NCI-H774 (cell line): Measurements from ENCODE around the gene TTC13.
A peak's percentile ranks its signal among the peaks of the same experiment; 100 is the strongest.

Experiments used
- DNase-seq: peaks from one replicate; lab custom pipeline; 2025; lab: John Stamatoyannopoulos, UW

The TTC13 gene

DNA sequence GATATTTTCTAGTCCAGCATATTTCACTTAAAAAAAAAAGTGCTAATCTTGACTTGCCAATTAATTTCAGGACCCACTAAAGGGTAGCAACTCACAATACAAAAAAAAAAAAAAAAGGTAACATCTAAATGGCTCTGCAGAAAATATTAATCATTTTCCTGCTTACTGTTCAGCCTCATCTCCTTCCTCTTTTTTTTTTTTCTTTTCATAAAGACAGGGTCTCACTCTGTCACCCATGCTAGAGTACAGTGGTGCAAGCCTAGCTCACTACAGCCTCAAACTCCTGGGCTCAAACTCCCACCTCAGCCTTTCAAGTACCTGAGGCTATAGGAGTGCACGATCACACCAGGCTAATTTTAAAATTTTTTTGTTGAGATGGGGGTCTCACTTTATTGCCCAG lies 30.4 kb downstream of the TTC13 start:
- no peak for DNase-seq

DNA sequence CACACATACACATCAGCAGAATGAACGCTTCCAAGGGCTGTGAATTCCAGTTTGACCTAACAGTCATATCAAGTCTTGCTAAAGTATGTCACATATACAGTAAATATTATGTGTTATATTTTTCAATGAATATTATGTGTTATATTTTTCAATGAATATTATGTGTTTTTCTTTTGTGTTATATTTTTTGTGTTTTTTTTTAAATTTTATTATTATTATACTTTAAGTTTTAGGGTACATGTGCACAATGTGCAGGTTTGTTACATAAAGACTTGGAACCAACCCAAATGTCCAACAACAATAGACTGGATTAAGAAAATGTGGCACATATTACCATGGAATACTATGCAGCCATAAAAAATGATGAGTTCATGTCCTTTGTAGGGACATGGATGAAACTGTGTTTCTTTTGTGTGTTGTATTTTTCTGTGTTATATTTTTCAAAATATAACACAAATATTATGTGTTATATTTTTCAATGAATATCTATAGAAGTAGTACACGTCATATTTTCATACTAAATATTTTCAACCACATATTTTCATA lies 35.5 kb downstream of the TTC13 start:
- DNase-seq = no peak

DNA sequence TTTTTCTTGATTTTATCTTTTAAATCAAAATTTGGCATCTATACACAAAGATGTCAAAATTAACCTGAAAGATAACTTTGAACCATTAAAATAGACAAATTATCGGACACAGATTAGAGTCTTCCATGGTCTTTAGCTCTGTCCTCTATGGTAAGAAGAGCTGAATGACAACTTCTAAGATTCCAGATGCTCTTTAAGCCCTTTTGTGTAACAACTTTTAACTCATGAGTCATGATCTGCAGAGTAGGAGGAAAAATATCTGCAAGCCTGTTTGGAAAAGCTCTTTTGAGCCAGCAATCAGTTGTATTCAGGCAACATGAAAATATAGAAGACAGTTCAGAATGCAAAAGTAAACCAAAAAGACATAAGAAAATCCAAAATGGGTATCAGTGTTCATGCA lies 37.8 kb downstream of the TTC13 start:
- DNase-seq = no peak

DNA sequence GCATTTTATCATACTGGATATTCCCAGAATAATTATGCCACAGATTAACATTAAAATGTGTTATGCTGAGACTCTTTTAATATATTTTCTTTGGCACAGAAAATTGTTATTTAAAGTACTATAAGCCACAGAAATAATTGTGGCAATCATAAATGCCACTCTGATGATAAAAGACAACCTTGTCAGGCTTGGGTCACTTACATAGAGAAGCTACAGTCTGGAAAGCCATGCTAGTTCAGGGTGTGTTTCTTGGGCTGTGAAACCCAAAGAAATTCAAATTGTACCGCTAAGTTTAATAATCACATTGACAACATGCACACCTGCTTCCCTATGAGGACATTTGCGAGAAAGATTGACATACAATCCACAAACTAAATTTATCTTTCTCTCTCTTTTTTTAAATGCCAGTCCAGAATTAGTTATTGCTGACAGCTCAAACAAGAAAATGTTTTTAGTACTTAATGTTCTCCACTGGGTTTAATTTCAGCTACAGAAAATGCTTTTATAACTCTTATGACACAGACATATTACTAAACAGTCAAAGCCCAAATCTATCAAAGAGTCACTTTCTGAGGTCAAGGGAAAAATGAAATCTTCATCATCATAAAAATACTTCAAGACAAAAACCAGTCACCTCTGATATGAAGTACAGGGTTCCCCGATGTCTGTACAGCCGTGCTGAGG lies 38.7 kb downstream of the TTC13 start:
- DNase-seq = no peak

DNA sequence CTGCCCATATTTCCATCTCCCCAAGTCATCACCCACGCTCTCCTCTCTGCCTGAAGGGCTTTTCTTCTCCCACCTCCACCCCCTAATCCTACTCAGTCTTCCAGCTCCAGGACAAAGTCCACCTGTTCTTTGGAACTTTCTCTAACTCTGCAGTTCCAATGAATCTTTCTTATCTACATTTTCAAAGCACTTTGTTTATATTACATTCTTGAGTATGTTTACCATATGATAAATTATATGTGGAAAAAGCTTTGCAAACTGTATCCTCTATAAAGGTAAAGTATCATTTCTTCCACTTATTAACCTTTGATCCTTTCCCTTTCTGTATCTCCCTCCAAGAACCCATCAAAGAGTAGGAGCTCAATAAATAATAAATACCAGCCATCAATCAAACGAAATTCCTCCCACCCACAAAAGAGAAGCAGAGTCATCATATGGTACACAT lies 39.7 kb downstream of the TTC13 start:
- no peak for DNase-seq

DNA sequence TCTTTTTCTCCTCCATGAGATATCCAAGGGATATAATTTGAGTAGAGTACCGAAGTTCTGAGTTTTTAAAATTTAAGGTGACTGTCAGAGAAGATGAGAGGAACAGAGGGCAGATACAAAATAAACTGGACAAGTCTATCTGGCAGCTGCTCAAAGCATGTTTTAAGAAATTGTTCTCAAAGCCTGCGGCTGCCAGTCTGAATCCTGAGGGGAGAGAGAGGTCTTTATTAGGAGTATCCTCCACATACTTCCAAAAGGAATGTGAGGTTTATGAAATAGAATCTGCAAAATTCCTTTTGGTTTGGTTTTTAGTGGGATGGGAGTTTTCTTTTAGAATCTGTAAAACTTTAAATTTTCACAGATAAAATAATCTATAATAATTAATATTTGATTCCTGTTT lies 41.3 kb downstream of the TTC13 start:
- no peak for DNase-seq

DNA sequence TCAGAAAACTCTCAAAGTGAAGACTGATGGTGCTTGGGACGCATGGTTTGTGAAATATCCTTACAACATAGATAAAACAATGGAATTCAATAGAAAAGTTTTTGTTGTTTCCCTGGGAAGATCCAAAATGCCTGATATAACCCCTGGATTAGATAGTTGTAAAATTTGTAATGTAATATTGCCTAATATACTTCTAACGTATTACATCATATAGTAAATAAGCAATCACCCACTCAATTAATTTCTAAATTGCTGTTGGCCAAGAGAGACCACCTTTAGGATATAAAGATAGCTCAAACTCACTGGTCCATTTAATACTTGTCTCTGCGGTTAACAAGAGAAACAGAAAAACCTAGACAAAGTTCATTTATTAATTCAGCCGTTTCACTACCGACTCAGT lies 42.2 kb downstream of the TTC13 start:
- no peak for DNase-seq

DNA sequence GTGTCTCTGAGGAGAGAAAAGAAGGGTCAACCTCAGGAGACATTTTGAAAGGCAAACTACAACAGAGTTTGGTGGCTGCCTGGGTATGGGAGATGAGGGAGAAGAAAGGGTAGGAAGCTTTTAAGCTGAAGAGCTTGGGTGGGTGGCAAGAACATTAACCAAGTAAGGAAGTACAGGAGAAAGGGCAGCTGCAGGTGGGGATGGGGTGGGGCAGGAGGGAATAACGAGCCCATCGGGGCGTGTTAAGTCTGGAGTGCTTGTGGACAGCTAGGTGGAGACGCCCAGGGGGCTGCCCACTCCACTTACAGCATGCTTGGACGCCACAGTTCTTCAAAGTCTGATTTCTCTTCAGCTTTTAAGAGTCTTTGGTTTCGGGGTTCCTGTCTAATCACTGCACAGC lies 42.8 kb downstream of the TTC13 start:
- DNase-seq = no peak

DNA sequence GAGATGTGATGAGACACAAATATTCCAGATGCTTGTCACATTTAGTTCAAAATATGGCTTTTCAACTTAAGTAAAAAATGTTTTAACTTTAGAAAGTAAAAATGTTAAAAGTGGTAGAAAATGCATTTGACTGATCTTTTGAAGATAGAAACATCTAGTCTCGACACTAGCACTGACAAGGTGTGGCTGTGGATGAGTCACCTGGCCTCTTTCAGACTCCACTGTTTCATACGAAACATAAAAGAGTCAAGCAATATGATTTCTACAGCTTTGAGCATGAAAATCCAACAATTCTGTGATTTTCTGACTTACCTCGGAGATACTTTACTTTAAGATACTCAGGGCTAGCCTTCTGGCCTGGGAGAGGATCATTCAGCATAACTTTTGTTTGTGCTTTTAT lies 47.7 kb downstream of the TTC13 start:
- no peak for DNase-seq

DNA sequence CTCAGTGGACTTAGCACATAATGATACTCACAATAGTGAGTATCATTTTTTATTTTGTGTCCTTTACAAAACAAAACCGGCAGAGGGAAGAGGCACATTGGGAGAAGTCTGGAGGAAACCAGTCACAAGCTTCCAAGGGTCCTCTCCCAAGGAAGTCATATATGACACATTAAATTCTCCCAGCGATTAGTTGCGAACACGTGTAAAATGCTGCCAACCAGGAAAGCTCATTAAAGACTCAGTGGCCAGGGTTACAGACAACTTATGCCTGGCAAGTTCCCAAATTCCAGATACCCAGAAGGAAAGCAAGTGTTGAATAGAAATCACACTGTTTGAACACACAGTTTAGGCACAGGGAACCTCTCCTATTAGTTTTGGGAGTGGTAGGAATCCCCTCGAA lies 52.5 kb downstream of the TTC13 start:
- DNase-seq = no peak

DNA sequence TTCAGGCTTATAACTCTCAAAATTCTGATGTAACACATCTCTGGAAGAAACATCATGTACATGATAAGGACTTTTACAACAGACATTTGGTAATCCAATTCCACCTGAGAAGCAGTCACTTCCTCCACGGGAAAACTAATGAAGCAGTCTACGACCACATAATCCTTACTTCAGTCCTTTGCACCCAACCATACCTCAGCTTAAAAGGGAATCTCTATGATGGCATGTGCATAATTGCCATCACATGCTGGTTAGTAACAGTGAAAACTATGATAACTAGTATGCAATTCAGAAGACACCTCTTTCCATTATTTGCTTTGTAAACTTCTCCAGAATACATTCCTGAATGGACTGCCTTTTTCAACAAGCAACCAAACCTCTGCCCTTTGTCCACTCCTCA lies 53.1 kb downstream of the TTC13 start:
- no peak for DNase-seq

DNA sequence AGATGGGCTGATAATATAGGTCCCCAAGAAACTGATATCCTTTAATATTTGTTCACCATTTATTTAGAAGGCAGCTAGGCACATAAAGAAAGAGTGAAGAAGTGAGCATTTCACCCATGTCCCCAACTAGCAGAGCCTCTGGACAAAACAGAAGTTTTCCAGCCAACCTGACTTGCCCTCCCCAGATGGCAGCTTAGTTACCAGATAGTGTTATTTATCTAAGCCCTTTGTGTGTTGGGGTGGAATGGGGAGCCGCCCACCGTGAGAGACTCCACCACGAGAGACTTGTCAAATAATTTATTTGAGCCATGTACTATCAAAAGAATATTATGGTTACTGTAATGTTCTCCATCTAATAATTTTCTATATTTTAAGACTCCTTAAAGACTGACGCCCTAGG lies 55.5 kb downstream of the TTC13 start:
- DNase-seq = no peak

DNA sequence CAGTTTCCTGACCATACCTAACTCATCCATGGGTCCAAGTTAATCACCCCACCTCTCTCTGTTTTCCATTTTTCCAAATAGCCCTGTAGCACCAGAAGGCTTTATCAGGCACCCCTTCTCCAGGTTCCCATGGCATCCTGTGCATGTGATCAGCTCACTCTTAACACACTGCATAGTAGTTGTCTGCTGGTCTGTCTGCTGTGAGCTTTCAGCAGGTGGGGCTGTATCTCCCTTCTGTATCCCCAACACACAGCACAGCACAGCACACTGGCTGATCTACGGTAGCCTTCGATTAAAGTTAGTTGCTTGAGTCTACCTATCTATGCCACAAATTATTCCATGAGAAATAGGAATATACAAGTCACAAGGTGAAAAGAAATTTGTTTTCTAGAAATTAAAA lies 56.0 kb downstream of the TTC13 start:
- DNase-seq = no peak

DNA sequence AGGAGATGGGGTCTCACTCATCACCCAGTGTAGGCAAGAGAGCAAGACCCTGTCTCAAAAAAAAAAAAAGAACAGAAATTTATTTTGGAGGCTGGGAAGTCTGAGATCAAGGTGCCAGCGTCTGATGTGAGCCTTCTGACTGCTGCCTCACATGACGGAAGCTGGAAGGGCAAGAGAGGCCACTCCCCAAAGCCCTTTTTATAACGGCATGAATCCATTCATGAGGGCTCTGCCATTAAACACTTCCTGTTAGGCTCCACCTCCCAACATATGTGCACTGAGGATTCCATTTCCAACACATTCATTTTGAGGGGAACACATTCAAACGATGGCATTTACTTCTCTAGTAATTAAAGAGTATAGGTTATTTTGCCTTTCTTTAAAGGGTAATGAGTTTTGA lies 59.5 kb downstream of the TTC13 start:
- no peak for DNase-seq

DNA sequence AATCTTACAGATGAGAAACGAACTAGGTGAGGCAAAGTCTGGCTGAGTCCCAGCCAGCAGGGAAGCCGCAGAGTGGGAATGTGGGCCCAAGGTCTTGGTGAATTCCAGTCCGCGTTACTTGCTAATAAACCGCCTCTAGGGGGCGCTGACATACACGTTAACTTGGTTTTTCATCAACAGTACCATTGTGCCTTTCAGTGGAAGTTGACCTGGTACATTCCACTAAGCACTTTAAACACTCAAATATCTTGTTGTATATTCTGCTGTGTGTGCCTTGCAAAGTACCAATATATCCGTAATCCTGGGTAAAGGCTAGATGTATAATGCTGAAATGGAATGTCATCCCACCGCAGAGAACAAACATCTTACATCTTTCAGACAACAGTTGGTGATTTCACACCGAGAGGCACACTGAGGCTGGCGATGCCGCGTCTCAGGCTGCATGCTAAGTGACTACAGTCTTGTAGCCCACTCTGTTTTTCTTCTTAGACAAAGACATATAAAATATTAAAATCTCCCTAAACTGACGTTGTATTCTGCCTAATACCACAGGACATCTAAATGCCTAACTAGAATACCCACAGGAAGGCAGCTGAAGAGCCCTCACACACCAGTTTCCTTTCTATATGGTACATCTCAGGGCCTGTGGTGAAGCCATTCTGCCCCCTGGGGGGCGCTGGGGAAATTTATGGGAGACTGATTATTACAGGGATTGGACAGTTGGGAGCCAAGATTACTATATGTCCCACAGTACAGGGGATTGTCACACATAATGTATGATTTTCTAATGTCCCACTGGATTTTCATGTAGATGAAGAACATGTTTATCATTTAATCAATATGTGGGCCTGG lies 61.2 kb downstream of the TTC13 start:
- peak; percentile 69 for DNase-seq

DNA sequence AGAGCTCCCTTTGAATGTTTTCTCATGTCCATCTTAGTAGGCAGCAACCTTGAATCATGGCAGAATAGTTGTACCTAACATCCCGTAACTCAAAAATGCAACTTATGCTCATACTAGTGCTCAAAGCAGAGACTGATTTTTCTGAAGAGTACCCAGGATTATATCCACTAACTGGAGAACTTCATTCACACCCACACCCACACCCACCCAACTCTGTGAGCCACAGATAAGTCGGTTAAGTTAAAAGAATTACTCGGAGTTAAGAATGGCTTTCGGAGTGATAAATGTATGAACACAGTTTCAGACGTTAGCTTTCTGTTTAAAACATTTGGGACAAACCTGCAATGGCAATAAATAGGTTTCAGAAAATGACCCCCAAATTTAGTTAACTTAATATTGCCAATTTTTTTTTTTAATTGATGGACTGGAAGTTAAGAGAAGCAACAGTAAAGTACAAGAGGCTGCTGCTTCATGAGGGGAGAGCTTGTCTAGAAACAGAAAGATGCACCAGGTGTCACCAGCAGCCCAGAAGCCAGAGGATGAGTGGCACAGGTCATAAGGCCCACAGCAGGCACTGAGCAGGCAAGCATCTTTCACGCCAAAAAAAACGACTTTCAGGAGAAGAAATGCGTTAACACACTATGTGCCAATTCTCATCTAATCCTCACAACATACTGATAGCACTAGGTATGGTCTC lies 61.9 kb downstream of the TTC13 start:
- DNase-seq = no peak

DNA sequence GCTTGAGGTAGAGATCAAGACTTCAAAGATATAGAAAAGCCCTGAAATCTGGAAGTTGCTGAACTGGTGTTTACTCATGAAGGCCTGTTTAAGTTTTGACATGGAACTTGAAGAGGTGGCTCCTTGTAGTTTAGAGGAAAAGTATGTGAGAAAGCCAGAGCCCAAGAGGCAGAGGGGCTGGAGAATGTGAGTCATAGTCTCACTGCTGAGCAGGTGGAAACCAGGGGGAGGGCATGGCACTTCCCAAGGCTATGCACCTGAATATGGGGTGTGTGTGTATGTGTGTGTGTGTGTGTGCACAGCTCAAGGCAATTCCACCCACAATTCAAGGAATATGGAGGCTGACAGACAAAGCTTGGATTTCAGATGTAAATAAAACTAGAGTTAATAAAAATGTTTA lies 63.6 kb downstream of the TTC13 start:
- DNase-seq = no peak

DNA sequence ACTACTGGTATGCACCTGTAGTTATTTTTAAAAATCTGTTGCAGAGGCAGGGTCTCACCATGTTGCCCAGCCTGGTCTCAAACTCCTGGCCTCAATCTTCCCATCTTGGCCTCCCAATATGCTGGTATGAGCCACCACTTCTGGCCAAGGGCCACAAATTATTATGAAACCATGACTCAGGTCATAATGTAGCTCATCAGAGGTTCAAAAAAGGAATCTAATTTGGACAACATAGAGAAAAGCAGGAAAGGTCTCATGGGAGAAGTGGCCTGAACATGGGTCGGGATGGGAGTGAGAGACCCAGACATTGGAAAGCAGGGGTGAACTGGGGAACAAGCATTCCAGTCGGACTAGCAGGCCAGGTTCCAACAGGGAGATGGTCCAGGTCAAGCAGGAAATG lies 65.2 kb downstream of the TTC13 start:
- no peak for DNase-seq

DNA sequence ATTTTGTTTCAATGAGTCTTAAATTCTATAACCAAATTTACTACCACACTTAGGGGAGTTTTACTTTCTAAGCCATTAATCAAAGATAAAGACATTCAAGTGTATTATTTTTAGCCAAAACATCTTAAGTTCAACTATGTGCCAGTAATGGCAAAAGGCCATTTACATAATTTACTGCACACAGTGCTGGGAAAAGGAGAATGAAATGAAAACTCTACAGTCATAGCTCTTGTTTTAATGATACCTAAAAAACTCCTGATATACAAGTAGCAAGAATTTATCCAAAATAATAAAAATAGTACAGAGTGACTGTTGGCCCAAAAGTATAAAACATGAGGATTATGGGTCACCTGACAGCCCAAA lies 67.9 kb downstream of the TTC13 start:
- DNase-seq = no peak

DNA sequence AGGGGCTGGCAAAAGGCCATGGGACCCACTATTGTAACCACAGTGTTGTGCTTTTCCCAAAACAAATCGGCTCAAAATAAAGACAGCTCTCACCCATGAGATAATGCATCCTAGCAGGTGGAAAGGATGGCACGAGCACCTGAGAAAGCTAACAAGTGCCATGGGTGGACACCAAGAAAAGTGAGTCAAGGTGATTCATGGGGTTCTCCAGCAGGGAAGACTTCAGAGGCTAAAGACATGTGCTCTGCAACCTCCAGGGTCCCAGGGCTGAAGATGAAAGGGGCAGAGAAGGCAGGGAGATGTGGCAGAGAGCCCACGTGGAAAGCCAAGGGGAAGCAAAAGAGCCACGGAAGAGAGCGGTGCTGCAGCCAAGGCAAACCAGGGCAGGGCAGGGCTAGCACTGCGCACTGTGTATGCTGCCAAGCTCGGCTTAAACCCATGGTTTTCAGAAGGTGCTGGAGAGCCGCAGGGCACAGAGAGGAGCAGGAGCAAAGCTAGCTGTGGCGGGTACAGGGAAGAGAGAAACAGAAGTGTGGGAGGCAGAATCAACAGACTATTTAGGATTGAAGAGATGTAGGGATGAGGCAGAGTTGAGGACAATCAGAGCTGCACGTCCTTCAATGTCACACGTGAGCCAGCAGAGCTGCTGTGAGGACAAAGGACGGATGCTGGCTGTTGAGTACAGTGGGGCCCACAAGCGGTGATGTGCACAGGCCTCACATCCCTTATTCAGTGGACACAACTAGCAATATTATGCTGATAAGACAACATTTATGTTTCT lies 68.5 kb downstream of the TTC13 start:
- DNase-seq = no peak

DNA sequence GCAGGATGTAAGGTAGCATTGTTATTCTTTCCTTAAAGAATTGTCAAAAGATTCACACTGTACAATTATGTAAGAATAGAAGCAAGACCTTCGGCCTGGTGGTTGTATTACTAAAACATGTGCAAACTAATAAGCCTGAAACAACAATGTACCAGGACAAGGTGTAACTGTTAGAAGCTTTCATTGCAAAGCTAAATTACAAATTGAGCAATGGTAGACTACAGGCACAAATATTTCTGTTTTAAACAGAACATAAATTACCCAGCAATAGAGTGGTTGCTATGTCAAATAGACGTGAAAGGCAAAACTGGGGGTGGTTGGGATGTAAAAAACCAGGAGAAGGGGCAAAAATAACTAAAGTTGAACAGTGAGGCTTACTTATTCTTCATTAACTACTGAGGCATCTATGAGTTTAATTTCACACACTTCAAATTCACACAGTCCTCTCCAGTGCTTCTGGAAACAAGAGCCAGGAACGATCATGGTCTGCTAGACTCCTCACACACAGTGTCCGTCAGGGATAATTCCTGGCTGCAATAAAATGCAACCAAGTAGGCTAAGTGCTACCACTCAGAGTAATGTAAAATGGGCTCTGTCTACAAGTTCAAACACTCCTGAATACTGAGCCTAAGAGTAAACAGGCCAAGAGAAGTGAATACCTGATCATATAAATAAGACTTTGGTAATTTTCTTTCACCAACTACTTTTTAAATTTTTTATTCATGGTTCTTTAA lies 71.0 kb downstream of the TTC13 start:
- no peak for DNase-seq
